ENCODE data around the gene ARRDC4. TPM values are rescaled to one million over a fixed set of nuclear protein-coding genes. Genes with fewer than 3 reads are reported as not detected.

The ARRDC4 gene
- total and polyA plus RNA-seq, 9 of the 15 experiments (the other 6 are each of a cell fraction or from before 2014, with no cell fraction given): 4.3 to 16.1 (median 14.4) TPM

DNA sequence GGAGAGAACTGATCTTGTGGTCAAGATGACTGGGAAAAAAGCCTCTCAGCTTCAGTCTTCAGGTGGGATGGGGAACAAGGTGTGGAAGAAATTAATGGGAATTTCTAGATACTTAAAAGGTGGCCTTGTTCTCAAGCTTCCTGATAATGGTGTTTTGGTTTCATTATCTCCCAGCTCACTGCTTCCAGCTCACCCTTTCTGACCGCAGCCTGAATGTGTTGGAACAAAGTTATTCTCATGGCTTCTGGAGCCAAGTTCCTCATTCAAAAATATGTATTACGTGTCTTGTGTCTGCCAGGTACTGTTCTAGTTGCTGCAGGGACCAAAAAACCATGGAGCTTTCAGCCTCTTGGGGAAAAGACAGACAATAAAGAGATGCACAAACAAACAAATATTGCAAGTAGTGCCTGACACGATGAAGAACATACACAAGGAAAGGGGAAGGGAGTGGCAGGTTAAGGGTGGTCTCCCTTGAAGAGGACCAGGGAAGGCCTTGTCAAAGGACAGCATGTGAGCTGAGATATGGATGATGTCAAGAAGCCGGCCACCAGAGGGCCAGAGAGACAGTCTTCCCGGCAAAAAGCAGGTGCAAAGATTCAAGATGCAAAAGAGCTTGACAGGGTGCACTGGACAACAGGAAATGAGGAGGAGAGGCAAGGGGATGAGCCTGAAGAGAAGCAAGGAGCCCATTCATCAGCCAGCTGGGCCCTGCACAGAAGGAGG, 35.5 kb downstream of the ARRDC4 start (continued):
- no peak for TF ChIP-seq CEBPB (tag; IDR thresholded peaks at IDR 0.05)
- no peak for TF ChIP-seq ZNF561 (CRISPR knock-in tag; conservative IDR thresholded peaks at IDR 0.05)
- TF ChIP-seq KLF16 (IDR thresholded peaks at IDR 0.05): no peak
- no peak for TF ChIP-seq ZNF780A (CRISPR knock-in tag; IDR thresholded peaks at IDR 0.05)
- TF ChIP-seq RBM34 (IDR thresholded peaks at IDR 0.05; ENCODE audit: borderline replicate concordance, insufficient read depth, low read length): no peak
- TF ChIP-seq ARHGAP35 (IDR thresholded peaks at IDR 0.05; ENCODE audit: partially characterized antibody): no peak
- TF ChIP-seq TAF7 (tag; IDR thresholded peaks at IDR 0.05): no peak
- TF ChIP-seq, protein P1, sequence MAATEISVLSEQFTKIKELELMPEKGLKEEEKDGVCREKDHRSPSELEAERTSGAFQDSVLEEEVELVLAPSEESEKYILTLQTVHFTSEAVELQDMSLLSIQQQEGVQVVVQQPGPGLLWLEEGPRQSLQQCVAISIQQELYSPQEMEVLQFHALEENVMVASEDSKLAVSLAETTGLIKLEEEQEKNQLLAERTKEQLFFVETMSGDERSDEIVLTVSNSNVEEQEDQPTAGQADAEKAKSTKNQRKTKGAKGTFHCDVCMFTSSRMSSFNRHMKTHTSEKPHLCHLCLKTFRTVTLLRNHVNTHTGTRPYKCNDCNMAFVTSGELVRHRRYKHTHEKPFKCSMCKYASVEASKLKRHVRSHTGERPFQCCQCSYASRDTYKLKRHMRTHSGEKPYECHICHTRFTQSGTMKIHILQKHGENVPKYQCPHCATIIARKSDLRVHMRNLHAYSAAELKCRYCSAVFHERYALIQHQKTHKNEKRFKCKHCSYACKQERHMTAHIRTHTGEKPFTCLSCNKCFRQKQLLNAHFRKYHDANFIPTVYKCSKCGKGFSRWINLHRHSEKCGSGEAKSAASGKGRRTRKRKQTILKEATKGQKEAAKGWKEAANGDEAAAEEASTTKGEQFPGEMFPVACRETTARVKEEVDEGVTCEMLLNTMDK (IDR thresholded peaks at IDR 0.05; ENCODE audit: borderline replicate concordance, insufficient read depth, low read depth, low read length, poor library complexity, severe bottlenecking): peak; percentile 22
- no peak for TF ChIP-seq ZC3H11A (IDR thresholded peaks at IDR 0.05; ENCODE audit: low read depth, low read length)
- TF ChIP-seq CTCF (IDR thresholded peaks at IDR 0.05 in 2 of 3, conservative IDR thresholded peaks at IDR 0.05 in 1 of 3; ENCODE audit: insufficient read depth in 2 of 3, low read depth in 1 of 3, low read length in 3 of 3): peak; percentile 23 to 45 (median 37); a peak in 2 of 6 replicates
- TF ChIP-seq SRSF3 (IDR thresholded peaks at IDR 0.05; ENCODE audit: insufficient read depth, low read length): no peak
- TF ChIP-seq LCOR (CRISPR knock-in tag; IDR thresholded peaks at IDR 0.05): 0 out of 2 replicates have a peak, but pooled peaks have one; percentile 31
- TF ChIP-seq RAD21 (CRISPR knock-in tag; conservative IDR thresholded peaks at IDR 0.05 in 1 of 2, IDR thresholded peaks at IDR 0.05 in 1 of 2): peak in 1 of 2 experiments; percentile 32; a peak in 1 of 4 replicates
